GM12873 (cell line): Measurements from ENCODE around the gene GALNT15.

Experiments used
- CTCF ChIP-seq: IDR thresholded peaks from 2 replicates; pipeline ENCODE4 v1.5.1; 2012; ENCODE audit warnings: low read depth, mild to moderate bottlenecking, moderate library complexity, low read length, control low read depth; ENCODE audit not compliant: insufficient read depth; ENCODE audit errors: missing control alignments

GALNT15 gene

GRCh38 chr3:16216373-16216935 lies 42.0 kb downstream of the GALNT15 start:
- no peak for TF ChIP-seq CTCF

- no peak for TF ChIP-seq CTCF
These were observed 45.3 kb downstream of the GALNT15 start for GRCh38 chr3:16219777-16220176.

GRCh38 chr3:16221990-16222389 lies 47.5 kb downstream of the GALNT15 start:
- TF ChIP-seq CTCF = no peak

- no peak for TF ChIP-seq CTCF
These were observed 48.1 kb downstream of the GALNT15 start for GRCh38 chr3:16222547-16222946.

GRCh38 chr3:16224325-16224724 lies 49.8 kb downstream of the GALNT15 start:
- TF ChIP-seq CTCF = no peak

GRCh38 chr3:16227566-16227965 lies 53.1 kb downstream of the GALNT15 start:
- TF ChIP-seq CTCF = no peak

- TF ChIP-seq CTCF = no peak
These were observed 55.2 kb downstream of the GALNT15 start for GRCh38 chr3:16229681-16230080.
